A673 (cell line): ENCODE data around the gene ITGB1BP1. TPM values are rescaled to one million over a fixed set of nuclear protein-coding genes. Genes with fewer than 3 reads are reported as not detected.

Experiments
- BruUV-seq: library from RNA; stranded (reverse); fragments of 400-500 nt; replicated peaks from 2 replicates; lab custom pipeline; 2021; lab: Mats Ljungman, UMichigan
- CTCF ChIA-PET: fragments of 300-600 bp; sonication (Branson Sonifier 250); formaldehyde crosslinking; loops from one replicate; lab custom pipeline; 2022; ENCODE audit warnings: antibody characterized with exemption; lab: Charles Lee
- POLR2A ChIA-PET: fragments of 300-600 bp; sonication (Branson Sonifier 250); formaldehyde crosslinking; loops from one replicate; lab custom pipeline; 2022; ENCODE audit warnings: antibody characterized with exemption; ENCODE audit not compliant: low non-redundant PET; lab: Charles Lee
- DNase-seq: peaks from one replicate; pipeline ENCODE4 v3.0.0-alpha.2; 2015; ENCODE audit warnings: low spot score
- H3K27ac ChIP-seq: fragments of 200-600 bp; sonication (generic); 2 replicates; pipeline ENCODE4 v1.5.1; 2016; ENCODE audit warnings: mixed run types, low read depth, mild to moderate bottlenecking, mixed read lengths, antibody characterized with exemption, low read length; ENCODE audit not compliant: poor library complexity, severe bottlenecking
- H3K27me3 ChIP-seq: fragments of 200-600 bp; sonication (generic); replicated peaks from 2 replicates; pipeline ENCODE4 v1.6.1; 2017; ENCODE audit warnings: mixed run types, low read depth, mild to moderate bottlenecking, mixed read lengths, antibody characterized with exemption, low read length; ENCODE audit not compliant: insufficient read depth, poor library complexity
- H3K36me3 ChIP-seq: fragments of 200-600 bp; sonication (generic); 2 replicates; pipeline ENCODE4 v1.6.1; 2016; ENCODE audit warnings: mixed run types, mild to moderate bottlenecking, mixed read lengths, antibody characterized with exemption, low read length; ENCODE audit not compliant: insufficient read depth, poor library complexity, severe bottlenecking
- H3K4me1 ChIP-seq: fragments of 200-600 bp; sonication (generic); 2 replicates; pipeline ENCODE4 v1.6.1; 2017; ENCODE audit warnings: mixed run types, mild to moderate bottlenecking, mixed read lengths, antibody characterized with exemption, low read length; ENCODE audit not compliant: insufficient read depth, poor library complexity, severe bottlenecking
- H3K4me3 ChIP-seq: fragments of 200-600 bp; sonication (generic); 2 replicates; pipeline ENCODE4 v1.5.1; 2016; ENCODE audit warnings: low read depth, mixed run types, mild to moderate bottlenecking, mixed read lengths, low read length; ENCODE audit not compliant: poor library complexity, severe bottlenecking
- H3K9me3 ChIP-seq: fragments of 200-600 bp; sonication (generic); 2 replicates; pipeline ENCODE4 v1.6.1; 2016; ENCODE audit warnings: mixed run types, low read depth, mild to moderate bottlenecking, mixed read lengths, antibody characterized with exemption, low read length; ENCODE audit not compliant: poor library complexity, severe bottlenecking
- EZH2 ChIP-seq: fragments of 200-600 bp; sonication (generic); IDR thresholded peaks from 2 replicates; pipeline ENCODE4 v1.6.1; 2017; ENCODE audit warnings: borderline replicate concordance, low read depth, mild to moderate bottlenecking, mixed read lengths, antibody characterized with exemption, low read length; ENCODE audit not compliant: poor library complexity, severe bottlenecking
- intact Hi-C: fragments of 100-400 bp; cut with micrococcal nuclease; formaldehyde crosslinking; loops from one replicate; pipeline ENCODE4 v1.10.0; 2022; ENCODE audit not compliant: unreplicated experiment
- total RNA-seq: library from RNA; stranded (reverse); gene quantifications from 2 replicates; pipeline ENCODE4 v1.2.3, GENCODE V29; 2021
- TF ChIP-seq, protein P1 (sequence below): fragments of 300-800, 200-600 bp; sonication (generic); conservative IDR thresholded peaks from 2 replicates; pipeline ENCODE4 v1.5.1; 2017; ENCODE audit warnings: low read depth, mild to moderate bottlenecking, antibody characterized with exemption, low read length, moderate library complexity, mixed read lengths

Gene ITGB1BP1
- total RNA-seq, 1 experiment from 2014 or later = 138 TPM

DNA sequence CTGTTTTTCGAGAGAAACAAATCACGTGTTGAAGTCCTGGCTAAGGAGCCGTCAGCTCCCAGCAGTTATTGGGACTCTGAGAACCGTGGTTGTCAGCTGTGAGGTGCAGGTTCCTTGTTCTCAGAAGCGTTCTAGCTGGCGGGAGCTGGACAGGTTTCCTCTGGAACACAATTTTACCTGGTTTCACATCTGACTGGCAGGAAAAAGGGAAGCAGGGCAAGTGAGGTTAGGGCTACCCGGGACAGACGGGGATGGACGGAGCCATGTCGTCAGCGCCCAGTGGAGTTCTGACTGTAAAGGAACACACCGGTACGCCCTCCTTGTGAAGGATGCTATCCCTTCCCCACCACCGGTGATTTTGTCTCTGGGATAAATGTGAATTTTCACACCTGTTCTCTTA, 26.1 kb downstream of the ITGB1BP1 start:
- Histone ChIP-seq H3K9me3 (no peaks in the 10 kb centered on the region), H3K4me1 (peaks cover 15% of the 10 kb centered on the region), H3K4me3 (no peak overlapping the region), H3K36me3 (peaks cover 9% of the 10 kb centered on the region), H3K27ac (no peak overlapping the region), H3K27me3 (no peaks in the 10 kb centered on the region)
- ChIA-PET POLR2A (interaction anchor here (0.5 kb wide), 1 partner anchor 568 kb away, joined by 3 read pairs; no protein-coding TSS in a partner anchor), CTCF (no interaction called here)
- TF ChIP-seq, protein P1, sequence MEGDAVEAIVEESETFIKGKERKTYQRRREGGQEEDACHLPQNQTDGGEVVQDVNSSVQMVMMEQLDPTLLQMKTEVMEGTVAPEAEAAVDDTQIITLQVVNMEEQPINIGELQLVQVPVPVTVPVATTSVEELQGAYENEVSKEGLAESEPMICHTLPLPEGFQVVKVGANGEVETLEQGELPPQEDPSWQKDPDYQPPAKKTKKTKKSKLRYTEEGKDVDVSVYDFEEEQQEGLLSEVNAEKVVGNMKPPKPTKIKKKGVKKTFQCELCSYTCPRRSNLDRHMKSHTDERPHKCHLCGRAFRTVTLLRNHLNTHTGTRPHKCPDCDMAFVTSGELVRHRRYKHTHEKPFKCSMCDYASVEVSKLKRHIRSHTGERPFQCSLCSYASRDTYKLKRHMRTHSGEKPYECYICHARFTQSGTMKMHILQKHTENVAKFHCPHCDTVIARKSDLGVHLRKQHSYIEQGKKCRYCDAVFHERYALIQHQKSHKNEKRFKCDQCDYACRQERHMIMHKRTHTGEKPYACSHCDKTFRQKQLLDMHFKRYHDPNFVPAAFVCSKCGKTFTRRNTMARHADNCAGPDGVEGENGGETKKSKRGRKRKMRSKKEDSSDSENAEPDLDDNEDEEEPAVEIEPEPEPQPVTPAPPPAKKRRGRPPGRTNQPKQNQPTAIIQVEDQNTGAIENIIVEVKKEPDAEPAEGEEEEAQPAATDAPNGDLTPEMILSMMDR = no peak
- no peak for TF ChIP-seq EZH2
- BruUV-seq = no TSS peak
- DNase-seq = no peak
- intact Hi-C loops = no loop called here

DNA sequence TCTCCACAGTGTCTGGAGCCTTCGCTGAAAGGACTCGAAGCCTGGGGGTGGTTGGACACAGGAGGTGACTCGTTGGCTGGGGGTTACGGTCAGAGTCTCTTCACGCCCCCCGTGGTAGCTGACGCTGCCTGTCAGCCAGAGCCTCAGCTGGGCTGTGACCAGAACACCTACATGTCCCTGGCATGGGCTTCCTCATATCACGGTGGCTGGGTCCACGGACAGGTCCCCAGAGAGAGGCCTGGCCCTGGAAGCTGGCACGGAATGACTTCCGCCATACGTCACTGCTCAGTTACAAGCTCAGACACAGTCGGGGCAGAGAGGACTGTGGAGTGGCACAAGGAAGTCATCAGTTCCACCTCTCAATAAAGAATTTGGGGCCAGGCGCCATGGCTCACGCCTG, 28.5 kb downstream of the ITGB1BP1 start:
- DNase-seq = no peak
- TF ChIP-seq, protein P1 = no peak
- no peak for TF ChIP-seq EZH2
- no peaks in the 10 kb centered on the region for H3K9me3 ChIP-seq
- peaks cover 15% of the 10 kb centered on the region for H3K4me1 ChIP-seq
- no TSS peak for BruUV-seq
- POLR2A ChIA-PET = interaction anchor here (0.6 kb wide), 1 partner anchor 1289 kb away, joined by 3 read pairs; no protein-coding TSS in a partner anchor
- no peak overlapping the region for H3K27ac ChIP-seq
- no peak overlapping the region for H3K4me3 ChIP-seq
- CTCF ChIA-PET = no interaction called here
- H3K27me3 ChIP-seq = no peaks in the 10 kb centered on the region
- intact Hi-C loops = no loop called here
- peaks cover 8% of the 10 kb centered on the region for H3K36me3 ChIP-seq

DNA sequence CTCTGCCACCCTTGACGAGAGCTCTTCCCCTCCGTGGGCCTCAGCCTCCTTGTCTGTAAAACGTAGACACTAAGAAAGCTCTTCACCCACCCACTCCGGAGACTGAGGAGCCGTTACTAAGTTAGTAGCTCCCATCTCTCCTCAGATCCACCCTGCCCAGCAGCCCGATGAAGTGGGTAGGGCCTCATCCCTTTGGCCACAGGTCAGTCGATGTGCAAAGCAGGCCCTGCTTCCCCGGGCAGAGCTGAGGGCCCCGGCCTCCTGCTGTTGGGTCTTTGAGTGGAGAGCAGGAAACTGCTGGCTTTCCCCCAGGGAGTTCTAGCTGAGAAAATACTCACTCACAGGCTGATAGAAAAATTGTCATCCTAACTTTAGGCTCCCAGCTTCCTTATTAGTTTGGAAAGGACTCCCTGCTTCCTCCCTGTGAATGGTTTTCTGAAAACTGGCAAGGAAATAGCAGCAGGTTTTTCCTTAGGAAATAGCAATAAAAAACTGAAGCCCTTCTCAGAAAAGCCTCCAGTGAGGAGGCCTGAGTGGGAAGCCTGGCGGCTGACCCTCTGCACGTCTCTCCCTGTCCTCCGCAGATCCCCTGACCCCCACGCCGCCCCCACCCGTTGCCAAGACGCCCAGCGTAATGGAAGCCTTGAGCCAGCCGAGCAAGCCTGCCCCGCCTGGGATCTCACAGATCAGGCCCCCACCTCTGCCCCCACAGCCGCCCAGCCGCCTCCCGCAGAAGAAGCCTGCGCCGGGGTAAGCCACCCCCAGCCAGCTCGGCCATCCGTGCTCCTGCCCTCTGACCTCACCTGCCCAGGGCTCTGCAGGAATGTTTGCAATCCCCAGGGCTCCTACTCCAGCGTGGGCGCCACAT, 30.2 kb downstream of the ITGB1BP1 start:
- CTCF ChIA-PET = no interaction called here
- BruUV-seq = no TSS peak
- peak; percentile 66 for DNase-seq

More for the DNA sequence above, 30.2 kb downstream of the ITGB1BP1 start:
- TF ChIP-seq, protein P1 = no peak
- TF ChIP-seq EZH2 = no peak
- Histone ChIP-seq H3K9me3 (no peaks in the 10 kb centered on the region), H3K36me3 (peaks cover 14% of the 10 kb centered on the region), H3K27me3 (no peaks in the 10 kb centered on the region), H3K27ac (peak overlapping the region; percentile 77), H3K4me3 (no peak overlapping the region), H3K4me1 (peaks cover 15% of the 10 kb centered on the region)
- intact Hi-C loops = no loop called here
- POLR2A ChIA-PET = interaction anchor here (0.6 kb wide), 1 partner anchor 159 kb away, joined by 4 read pairs; no protein-coding TSS in a partner anchor
